ENCODE measurements around the gene EIF2B5. TPM values are rescaled to one million over a fixed set of nuclear protein-coding genes. Genes with fewer than 3 reads are reported as not detected.

Gene EIF2B5
- total and polyA plus RNA-seq, 9 of the 15 experiments (the other 6 are each of a cell fraction or from before 2014, with no cell fraction given), result 19.1 to 92.4 (median 74.0) TPM

GRCh38 chr3:184174646-184175492 lies 39.7 kb downstream of the EIF2B5 start, which contains the start of gene AP2M1 (continued):
- 0 out of 2 replicates have a peak, but pooled peaks have one; percentile 66 for TF ChIP-seq IRF1 (CRISPR knock-in tag; IDR thresholded peaks at IDR 0.05; ENCODE audit: borderline replicate concordance)
- no peak for TF ChIP-seq SRSF9 (IDR thresholded peaks at IDR 0.05; ENCODE audit: borderline replicate concordance, low read depth, low read length)
- peak; percentile 100 for TF ChIP-seq ZNF384 (IDR thresholded peaks at IDR 0.05; ENCODE audit: low read depth, low read length)
- TF ChIP-seq, protein P1, sequence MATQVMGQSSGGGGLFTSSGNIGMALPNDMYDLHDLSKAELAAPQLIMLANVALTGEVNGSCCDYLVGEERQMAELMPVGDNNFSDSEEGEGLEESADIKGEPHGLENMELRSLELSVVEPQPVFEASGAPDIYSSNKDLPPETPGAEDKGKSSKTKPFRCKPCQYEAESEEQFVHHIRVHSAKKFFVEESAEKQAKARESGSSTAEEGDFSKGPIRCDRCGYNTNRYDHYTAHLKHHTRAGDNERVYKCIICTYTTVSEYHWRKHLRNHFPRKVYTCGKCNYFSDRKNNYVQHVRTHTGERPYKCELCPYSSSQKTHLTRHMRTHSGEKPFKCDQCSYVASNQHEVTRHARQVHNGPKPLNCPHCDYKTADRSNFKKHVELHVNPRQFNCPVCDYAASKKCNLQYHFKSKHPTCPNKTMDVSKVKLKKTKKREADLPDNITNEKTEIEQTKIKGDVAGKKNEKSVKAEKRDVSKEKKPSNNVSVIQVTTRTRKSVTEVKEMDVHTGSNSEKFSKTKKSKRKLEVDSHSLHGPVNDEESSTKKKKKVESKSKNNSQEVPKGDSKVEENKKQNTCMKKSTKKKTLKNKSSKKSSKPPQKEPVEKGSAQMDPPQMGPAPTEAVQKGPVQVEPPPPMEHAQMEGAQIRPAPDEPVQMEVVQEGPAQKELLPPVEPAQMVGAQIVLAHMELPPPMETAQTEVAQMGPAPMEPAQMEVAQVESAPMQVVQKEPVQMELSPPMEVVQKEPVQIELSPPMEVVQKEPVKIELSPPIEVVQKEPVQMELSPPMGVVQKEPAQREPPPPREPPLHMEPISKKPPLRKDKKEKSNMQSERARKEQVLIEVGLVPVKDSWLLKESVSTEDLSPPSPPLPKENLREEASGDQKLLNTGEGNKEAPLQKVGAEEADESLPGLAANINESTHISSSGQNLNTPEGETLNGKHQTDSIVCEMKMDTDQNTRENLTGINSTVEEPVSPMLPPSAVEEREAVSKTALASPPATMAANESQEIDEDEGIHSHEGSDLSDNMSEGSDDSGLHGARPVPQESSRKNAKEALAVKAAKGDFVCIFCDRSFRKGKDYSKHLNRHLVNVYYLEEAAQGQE (IDR thresholded peaks at IDR 0.05; ENCODE audit: borderline replicate concordance), result no peak
- TF ChIP-seq, protein P1 (CRISPR knock-in tag; IDR thresholded peaks at IDR 0.05; ENCODE audit: low read depth), result 0 out of 2 replicates have a peak, but pooled peaks have one; percentile 30
